ENCODE results near the gene IRF2BP1.

Gene IRF2BP1

DNA sequence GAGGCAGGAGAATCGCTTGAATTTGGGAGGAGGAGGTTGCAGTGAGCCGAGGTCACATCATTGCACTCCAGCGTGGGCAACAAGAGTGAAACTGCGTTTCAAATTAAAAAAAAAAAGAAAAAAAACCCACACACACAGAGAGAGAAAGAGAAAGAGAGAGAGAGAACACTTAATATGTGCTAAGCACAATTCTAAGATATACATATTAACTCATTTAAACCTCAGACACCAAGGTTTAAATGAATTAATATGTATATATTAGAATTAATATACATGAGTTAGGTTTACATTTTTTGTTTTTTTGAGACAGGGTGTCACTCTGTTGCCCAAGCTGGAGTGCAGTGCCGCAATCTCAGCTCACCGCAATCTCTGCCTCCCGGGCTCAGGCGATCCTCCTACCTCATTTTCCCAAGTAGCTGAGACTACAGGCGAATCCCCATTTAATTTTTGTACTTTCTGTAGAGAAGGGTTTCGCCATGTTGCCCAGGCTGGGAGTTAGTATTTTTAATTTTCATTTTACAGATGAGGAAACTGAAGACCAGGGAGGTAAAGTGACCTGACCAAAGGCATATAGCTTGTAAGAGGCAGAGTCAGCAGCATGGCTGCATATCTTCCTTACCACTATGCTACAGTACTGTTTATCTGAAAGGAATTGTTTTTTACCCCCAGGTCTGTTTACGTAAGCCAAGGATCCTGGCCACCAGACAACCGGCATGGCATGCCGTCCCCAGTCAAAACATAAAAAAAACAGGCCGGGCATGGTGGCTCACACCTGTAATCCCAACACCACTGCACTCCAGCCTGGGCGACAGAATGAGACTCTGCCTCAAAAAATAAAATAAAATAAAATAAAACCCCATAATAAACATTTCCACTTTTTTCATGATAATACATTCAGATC lies 25.3 kb downstream of the IRF2BP1 start:
- DNase-seq, result no peak

GRCh38 chr19:45854167-45854778 lies 31.7 kb downstream of the IRF2BP1 start:
- no peak for DNase-seq

- no peak for DNase-seq
These were observed 33.0 kb downstream of the IRF2BP1 start for GRCh38 chr19:45852983-45853382.

- DNase-seq, result no peak
These were observed 33.7 kb downstream of the IRF2BP1 start for GRCh38 chr19:45852145-45852750.

DNA sequence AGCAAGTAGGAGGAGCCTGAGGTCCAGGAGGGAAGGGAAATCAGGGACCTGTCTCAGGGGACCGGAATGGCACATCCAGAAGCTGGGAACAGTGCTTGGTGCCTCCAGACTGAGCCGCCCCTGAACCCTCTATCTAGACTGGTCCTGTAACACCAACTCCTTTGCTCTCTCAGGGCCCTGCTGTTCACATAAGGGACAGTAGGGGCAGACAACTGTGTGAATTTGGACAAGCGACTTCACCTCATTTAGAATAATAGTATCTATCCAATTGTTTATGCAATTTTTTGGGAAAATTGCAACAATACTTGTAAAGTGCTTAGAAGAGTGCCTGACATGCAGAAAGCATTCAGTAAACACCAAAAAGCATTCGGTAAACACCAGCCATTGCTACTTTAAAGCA lies 37.0 kb downstream of the IRF2BP1 start:
- DNase-seq, result no peak

DNA sequence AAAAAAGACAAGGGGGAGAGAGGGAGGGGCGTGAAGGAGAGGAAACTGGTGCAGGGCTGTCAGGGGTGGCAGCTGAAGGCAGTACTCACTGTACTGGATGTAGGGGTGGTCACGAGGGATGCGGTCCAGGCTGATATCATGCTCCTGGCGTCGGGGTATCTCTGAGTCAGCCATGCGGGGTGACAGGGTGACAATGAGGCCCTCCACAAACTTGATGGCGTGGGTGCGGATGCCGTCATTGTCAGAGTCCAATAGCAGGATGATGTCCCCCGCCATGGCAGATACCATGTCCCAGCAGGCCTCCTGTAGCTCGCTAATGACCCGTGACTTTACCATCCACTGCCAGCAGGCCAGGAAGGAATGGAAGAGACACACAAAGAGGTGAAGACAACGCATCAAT lies 38.3 kb downstream of the IRF2BP1 start:
- no peak for DNase-seq

- no peak for DNase-seq
These were observed 43.7 kb downstream of the IRF2BP1 start for GRCh38 chr19:45842198-45842597.

DNA sequence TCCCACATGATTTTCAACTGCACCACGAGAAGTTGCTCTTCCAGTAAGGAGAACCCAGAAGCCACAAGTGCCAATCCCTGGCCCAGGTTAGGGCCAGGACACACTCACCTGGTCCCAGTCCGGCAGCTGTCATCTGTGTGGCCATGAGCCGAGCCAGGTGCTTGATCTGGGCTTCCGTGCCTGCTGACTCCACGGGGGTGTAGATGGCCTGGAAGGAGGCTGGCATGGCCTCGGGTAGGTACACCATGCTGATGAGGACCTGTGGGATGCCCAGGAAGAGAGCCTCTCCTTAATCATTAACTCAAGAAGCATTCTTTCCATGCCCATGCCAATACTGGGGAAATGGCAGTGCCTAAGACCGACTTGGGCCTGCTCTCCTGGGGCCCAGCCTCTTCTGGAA lies 51.0 kb downstream of the IRF2BP1 start:
- no peak for DNase-seq

Measured in stimulated activated CD8-positive, alpha-beta memory T cell treated with anti-CD3 and anti-CD28 coated beads, Interleukin-4, amount 100 ng/mL, for 48 hours (primary cell).